GM04504 (cell line): Measurements from ENCODE around the gene PMVK.

Experiments used
- DNase-seq: peaks from one replicate; pipeline ENCODE4 v3.0.0-alpha.2; 2012; ENCODE audit warnings: low read depth

Gene PMVK

GRCh38 chr1:154945962-154946850 is 9.7 kb upstream of the PMVK start:
- DNase-seq: no peak

DNA sequence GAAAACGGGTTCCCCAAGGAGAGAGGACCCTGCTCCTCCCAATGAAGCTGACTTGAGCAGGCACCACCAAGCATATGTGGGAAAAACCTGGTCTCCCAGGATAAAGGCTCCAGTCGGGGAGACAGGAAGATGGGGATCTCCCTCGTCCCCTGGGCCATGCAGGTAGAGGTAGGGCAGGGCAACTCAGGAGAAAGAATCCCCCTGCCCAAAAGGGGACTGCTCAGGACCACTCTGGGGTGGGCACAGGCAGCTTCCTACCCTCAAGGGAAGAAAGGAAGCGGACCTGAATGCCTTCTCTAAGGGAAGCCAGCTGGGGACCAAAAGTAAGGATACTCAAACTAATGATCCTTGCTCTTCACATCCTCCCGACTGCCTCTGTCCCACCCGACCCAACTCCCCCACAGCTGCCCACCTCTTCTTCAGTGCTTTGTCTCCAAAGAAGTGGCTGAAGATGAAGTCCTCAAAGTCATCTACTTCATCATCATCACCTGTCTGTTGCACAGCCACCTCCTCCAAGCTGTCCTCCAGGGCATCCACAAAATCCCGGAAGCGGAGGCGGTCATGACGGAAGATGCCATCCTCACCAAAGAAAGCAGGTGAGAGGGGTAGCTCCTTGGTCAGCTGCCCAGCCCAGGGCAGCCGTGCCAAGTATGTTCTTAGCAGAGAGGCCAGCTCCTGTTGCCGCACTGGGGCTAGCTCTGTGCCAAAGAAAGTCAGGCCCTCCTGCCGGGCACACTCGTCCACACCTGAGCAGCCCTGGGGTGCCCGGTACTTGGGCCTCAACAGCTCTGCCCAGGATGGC is 8.8 kb upstream of the PMVK start:
- DNase-seq: no peak

GRCh38 chr1:154944401-154945159 is 8.1 kb upstream of the PMVK start:
- DNase-seq: no peak

GRCh38 chr1:154943649-154944400 is 7.3 kb upstream of the PMVK start:
- no peak for DNase-seq

DNA sequence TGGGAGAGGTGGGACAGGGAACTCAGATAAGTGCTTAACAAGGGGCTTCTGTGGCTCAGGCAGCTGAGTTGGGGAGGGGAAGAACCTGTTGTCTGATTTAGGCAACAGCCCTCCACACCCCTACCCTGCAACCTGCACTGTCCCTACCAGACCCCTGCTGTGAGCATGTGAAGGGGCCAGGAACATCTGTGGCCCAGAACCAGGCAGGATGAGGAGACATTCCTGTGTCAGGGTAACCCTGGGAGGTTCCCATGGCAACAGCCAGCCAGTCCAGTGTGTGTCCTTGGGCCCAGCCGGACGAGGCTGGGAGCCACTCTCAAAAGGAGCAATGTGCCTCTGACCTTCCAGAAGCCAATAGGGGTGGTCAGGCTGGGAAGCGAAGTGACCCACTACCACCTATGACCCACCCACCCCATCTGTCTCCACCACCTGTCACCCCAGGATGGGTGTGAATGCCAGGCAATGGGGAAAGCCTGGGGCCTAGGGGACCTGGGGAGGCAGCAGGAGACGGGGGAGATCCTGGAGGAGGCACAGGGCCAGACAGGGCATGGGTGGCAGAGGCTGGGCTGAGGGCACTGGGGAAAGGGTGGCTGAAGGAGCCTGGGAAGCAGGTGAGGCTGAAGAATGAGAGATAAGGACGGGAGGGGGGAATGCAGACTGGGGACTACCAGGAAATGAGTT is 5.0 kb upstream of the PMVK start:
- no peak for DNase-seq

DNA sequence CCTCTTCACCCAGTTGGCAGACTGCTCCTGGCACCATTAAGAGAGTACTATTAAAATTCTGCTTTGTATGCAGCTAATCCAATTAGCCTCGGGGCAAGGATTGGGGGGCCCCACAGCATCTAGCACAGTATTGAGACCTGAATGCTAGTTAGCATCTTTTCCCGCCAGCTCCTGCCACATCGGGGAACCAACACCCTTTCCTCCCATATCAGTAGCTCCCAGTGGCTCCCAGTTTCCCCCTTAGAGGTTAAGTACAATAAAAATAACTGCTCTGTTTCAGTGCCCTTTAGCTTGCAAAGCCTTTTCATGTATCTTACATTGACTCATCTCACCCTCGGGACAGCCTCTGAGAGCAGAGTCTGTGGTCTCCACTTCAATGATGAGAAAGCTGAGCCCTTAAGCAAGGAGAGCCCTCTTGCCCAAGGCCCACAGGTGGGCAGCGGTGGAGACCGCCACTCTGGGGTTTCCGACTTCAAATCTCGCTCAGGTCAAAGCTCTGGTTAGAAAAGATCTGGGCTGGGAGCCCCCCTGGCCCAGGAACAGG is 4.2 kb upstream of the PMVK start:
- DNase-seq: no peak

DNA sequence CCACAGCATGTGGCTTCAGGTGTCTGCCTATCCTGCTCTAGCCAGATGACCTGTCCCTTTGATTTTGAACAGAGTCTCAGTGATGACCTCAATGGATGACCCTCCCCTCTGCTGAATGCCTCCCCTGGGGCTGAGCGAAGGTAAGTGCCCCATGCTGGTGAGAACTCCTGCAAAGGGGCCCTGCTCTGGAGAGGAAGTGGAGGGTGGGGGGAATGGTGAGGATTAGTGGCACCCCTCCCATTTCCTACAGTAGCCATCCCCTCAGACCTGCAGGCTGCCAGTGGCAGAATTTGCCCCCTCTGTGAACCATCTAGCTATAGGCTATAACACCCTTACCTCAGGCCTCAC is 3.7 kb upstream of the PMVK start:
- DNase-seq: no peak

DNA sequence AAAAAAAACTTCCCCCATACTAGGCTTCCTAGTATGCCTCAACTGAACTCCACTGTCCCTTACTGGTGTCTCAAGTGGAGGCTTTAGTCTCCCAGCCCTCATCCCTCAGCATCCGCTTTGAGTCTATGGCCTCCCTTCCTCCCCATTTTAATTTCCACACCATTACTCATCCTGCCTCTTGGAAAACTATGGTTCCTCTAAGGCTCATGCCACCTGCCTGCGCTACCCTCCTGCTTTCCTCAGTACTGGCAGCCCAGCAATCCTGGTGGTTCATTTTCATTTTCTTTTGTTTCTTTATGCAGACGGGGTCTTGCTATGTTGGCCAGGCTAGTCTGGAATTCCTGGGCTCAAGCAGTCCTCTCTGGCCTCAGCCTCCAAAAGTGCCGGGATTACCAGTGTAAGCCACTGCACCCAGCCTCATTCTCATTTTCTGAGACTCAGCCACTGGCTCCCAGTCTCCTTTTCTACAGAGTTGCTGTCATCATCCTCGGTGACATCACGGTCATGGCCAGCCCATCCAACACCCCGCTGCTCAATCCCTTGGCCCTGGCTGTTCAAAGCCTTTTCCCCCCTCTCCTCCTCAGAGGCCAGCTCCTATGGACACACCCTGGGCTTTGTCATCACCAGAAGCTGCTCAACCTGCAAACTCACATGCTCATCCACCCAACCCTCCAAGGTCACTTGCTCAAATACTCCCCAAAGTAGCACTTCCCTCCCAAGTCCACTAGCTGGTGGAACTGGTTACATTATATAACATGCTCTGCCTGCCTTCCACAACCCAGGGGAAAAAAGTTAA is 2.3 kb upstream of the PMVK start:
- DNase-seq: no peak

GRCh38 chr1:154937988-154938386 is 1.5 kb upstream of the PMVK start:
- no peak for DNase-seq

GRCh38 chr1:154937085-154937987 is 817 bp upstream of the PMVK start:
- DNase-seq: peak; percentile 89

- DNase-seq: no peak
Measured at GRCh38 chr1:154935749-154936554, 567 bp downstream of the PMVK start.

DNA sequence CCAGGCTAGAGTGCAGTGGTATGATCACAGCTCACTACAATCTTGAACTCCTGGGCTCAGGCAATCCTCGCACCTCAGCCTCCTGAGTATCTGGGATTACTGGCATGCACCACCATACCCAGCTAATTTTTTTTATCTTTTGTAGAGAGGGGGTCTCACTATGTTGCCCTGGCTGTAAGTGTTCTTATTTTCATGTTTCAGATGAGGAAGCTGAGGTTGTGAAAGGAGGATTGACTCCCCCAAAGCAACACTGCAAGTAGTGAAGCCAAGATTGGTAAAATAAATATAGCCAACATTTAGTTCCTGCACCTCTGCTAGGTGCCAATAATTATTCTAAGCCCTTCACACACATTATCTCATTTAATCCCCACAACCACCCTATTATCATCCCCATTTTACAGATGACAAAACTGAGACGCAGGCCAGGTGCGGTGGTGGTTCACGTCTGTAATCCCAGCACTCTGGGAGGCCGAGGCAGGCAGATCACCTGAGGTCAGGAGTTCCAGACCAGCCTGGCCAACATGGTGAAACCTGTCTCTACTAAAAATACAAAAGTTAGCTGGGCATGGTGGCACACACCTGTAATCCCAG is 2.1 kb downstream of the PMVK start:
- no peak for DNase-seq

DNA sequence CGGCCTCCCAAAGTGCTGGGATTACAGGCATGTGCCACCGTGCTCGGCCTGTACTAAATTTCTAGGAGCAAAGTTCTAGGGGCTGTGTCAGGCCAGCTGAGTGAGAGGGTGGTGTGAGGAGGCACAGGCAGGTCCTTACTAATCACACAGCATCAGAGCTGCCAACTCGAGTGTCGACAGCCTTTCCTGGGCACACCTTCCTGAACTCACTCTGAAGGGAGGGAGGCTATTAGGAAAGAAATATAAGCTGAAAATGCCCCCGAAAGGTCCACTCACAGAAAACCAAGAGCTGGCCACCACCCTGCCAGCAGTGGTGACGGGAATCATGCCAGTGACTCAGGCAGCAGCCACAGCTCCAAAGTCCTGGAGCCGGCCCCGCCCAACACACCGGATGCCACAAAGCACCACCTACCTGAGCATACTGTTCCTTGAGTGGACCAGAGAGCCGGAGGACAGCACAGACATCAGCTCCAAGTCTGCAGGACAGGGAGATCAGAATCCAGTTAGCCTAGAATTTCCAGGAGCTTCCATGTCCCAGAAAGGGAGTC is 4.5 kb downstream of the PMVK start:
- no peak for DNase-seq

DNA sequence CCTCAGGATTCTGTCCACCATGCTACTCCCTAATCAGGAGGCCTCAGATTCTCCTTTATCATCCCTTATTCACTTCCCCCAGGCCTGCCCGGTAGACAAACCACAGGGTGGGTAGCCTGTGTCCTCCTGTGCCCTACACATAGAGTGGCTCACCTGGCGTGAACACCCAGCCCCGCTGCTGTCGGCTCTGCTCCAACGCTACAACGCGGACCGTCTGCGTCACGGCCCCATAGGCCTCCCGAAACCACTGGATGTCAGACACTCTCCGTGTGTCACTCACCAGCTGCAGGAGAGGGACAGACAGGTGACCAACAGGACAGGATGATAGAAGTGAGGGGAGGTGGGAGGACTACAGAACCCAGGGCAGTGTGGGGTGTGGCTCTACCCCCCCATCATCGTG is 10.3 kb downstream of the PMVK start:
- no peak for DNase-seq

DNA sequence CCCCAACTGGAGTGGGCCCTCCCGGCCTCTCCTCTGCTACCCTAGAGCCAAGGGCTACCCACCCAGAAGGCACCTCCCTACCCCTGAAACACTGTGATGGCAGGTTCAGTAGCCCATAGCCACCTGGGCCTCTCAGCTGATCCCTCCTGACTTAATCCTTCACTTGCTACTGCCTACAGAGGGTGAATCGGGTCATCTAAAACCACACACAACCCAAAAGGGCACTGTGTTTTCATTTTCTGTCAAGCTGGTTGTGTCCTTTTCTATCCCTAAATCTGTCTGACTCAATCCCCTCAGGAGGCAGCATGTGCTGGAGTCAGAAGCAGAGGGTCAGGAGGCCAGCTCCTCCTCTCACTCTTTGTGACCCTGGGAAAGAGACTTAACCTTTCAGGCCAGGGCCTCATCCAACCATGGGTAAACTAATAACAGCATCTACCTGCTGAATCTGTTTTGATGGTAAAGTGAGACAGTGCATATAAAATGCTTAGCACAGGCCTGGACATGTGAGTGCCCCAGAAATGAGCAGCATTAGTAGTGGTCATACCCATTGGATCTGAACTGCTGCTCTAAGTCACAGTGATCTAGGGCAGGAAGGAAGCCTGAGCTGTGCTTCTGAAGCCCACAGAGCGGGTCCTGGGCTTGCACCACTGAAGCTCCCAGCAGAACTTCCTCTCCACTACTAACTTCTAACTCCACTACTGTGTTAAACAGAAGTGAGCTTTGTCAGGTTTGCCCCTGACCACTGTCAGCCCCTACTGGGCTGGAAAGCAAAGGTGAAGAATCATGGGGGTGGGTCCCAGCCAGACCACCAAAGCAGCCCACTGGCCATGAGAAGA is 11.0 kb downstream of the PMVK start:
- DNase-seq: no peak

GRCh38 chr1:154923695-154924094 is 12.8 kb downstream of the PMVK start:
- no peak for DNase-seq

DNA sequence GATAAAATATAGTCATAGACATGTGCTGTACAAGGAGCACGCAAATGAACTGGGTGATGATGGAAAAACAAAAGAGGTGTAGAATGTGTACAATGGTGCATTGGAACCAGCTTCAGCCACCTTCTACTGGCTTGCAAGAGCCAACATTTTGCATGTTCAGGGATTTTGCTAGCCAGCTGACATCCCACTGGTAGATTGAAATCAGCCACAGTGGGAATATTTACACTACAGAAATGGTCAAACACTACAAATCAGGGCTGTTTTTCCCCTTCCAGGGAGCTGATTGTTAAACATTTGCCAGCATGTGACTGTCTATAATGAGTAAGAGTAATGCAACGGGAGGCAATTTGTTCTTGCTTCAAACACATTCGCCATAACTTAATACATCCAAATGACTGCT is 23.2 kb downstream of the PMVK start:
- no peak for DNase-seq
